ENCODE results near the gene USP17L15.
"Not testable (repeated sequence)": the region's sequence is repeated elsewhere in the genome, so short reads cannot be mapped to it uniquely, and the experiment has no call there.

The USP17L15 gene

DNA sequence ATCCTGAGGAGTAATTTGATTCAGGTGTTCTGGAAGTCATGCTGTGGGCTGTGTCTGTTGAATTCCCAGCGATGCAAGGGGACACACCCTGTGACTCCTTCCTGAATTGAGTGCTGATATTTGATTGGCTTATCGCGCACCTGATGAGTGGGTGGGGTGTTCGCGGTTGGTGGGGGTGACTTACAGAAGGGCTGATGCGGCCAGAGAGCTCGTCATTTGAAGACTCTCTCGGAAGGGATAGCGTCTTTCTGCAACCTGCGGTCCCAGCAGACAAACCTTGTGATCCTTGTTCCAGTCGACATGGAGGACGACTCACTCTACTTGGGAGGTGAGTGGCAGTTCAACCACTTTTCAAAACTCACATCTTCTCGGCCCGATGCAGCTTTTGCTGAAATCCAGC, 9.4 kb downstream of the USP17L15 start, which contains the start of gene USP17L17:
USP17L17 (plus strand) TSS at position 301 of the 400 bp plus-strand sequence; CDS start at position 301, 0 bp downstream.
- not testable (repeated sequence) for H3K9ac ChIP-seq (ENCODE audit: low read length); H3F3A ChIP-seq (ENCODE audit: insufficient read depth); H3K4me2 ChIP-seq (ENCODE audit: low read depth, low read length, poor library complexity, severe bottlenecking); H3K79me2 ChIP-seq (ENCODE audit: insufficient read depth, low read length); H3K9me2 ChIP-seq (replicated peaks; ENCODE audit: insufficient read depth, low read length); H3K27me3 ChIP-seq (ENCODE audit: low read length); H4K20me1 ChIP-seq (ENCODE audit: low read depth, low read length); H3K9me3 ChIP-seq (ENCODE audit: insufficient read depth, low read length); H3K4me3 ChIP-seq (ENCODE audit: insufficient read depth, low read length, poor library complexity, severe bottlenecking); H3K27ac ChIP-seq (ENCODE audit: low read depth, low read length); H3K36me3 ChIP-seq (ENCODE audit: low read length); H2AFZ ChIP-seq (ENCODE audit: low read depth, low read length, severe bottlenecking)

- not testable (repeated sequence) for H3K4me3 ChIP-seq (ENCODE audit: insufficient read depth, low read length, poor library complexity, severe bottlenecking); H4K20me1 ChIP-seq (ENCODE audit: low read depth, low read length); H2AFZ ChIP-seq (ENCODE audit: low read depth, low read length, severe bottlenecking); H3K9me2 ChIP-seq (replicated peaks; ENCODE audit: insufficient read depth, low read length); H3K9ac ChIP-seq (ENCODE audit: low read length); H3K27ac ChIP-seq (ENCODE audit: low read depth, low read length); H3F3A ChIP-seq (ENCODE audit: insufficient read depth); H3K36me3 ChIP-seq (ENCODE audit: low read length); H3K79me2 ChIP-seq (ENCODE audit: insufficient read depth, low read length); H3K9me3 ChIP-seq (ENCODE audit: insufficient read depth, low read length); H3K27me3 ChIP-seq (ENCODE audit: low read length); H3K4me2 ChIP-seq (ENCODE audit: low read depth, low read length, poor library complexity, severe bottlenecking)
Measured at GRCh38 chr4:9247953-9248680, 13.9 kb downstream of the USP17L15 start, which contains the start of gene USP17L18. Gene USP17L18, plus strand, starts transcription at chr4:9248630. Its CDS starts 0 bp downstream, at chr4:9248630.

DNA sequence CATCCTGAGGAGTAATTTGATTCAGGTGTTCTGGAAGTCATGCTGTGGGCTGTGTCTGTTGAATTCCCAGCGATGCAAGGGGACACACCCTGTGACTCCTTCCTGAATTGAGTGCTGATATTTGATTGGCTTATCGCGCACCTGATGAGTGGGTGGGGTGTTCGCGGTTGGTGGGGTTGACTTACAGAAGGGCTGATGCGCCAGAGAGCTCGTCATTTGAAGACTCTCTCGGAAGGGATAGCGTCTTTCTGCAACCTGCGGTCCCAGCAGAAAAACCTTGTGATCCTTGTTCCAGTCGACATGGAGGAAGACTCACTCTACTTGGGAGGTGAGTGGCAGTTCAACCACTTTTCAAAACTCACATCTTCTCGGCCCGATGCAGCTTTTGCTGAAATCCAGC, 18.9 kb downstream of the USP17L15 start, which contains the start of gene USP17L19:
USP17L19 (plus strand) TSS at position 301 of the 400 bp plus-strand sequence; CDS start at position 301, 0 bp downstream.
- H3F3A ChIP-seq (ENCODE audit: insufficient read depth); H3K9me2 ChIP-seq (replicated peaks; ENCODE audit: insufficient read depth, low read length); H3K79me2 ChIP-seq (ENCODE audit: insufficient read depth, low read length); H3K27me3 ChIP-seq (ENCODE audit: low read length); H3K9ac ChIP-seq (ENCODE audit: low read length); H2AFZ ChIP-seq (ENCODE audit: low read depth, low read length, severe bottlenecking); H3K36me3 ChIP-seq (ENCODE audit: low read length); H3K27ac ChIP-seq (ENCODE audit: low read depth, low read length); H3K4me3 ChIP-seq (ENCODE audit: insufficient read depth, low read length, poor library complexity, severe bottlenecking); H3K9me3 ChIP-seq (ENCODE audit: insufficient read depth, low read length); H3K4me2 ChIP-seq (ENCODE audit: low read depth, low read length, poor library complexity, severe bottlenecking); H4K20me1 ChIP-seq (ENCODE audit: low read depth, low read length): not testable (repeated sequence)

DNA sequence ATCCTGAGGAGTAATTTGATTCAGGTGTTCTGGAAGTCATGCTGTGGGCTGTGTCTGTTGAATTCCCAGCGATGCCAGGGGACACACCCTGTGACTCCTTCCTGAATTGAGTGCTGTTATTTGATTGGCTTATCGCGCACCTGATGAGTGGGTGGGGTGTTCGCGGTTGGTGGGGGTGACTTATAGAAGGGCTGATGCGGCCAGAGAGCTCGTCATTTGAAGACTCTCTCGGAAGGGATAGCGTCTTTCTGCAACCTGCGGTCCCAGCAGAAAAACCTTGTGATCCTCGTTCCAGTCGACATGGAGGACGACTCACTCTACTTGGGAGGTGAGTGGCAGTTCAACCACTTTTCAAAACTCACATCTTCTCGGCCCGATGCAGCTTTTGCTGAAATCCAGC, 23.6 kb downstream of the USP17L15 start, which contains the start of gene USP17L20:
USP17L20 (plus strand) TSS at position 301 of the 400 bp plus-strand sequence; CDS start at position 301, 0 bp downstream.
- H3K36me3 ChIP-seq (ENCODE audit: low read length); H3K27me3 ChIP-seq (ENCODE audit: low read length); H3F3A ChIP-seq (ENCODE audit: insufficient read depth); H4K20me1 ChIP-seq (ENCODE audit: low read depth, low read length); H2AFZ ChIP-seq (ENCODE audit: low read depth, low read length, severe bottlenecking); H3K79me2 ChIP-seq (ENCODE audit: insufficient read depth, low read length); H3K27ac ChIP-seq (ENCODE audit: low read depth, low read length); H3K4me2 ChIP-seq (ENCODE audit: low read depth, low read length, poor library complexity, severe bottlenecking); H3K4me3 ChIP-seq (ENCODE audit: insufficient read depth, low read length, poor library complexity, severe bottlenecking); H3K9me3 ChIP-seq (ENCODE audit: insufficient read depth, low read length); H3K9ac ChIP-seq (ENCODE audit: low read length); H3K9me2 ChIP-seq (replicated peaks; ENCODE audit: insufficient read depth, low read length): not testable (repeated sequence)

DNA sequence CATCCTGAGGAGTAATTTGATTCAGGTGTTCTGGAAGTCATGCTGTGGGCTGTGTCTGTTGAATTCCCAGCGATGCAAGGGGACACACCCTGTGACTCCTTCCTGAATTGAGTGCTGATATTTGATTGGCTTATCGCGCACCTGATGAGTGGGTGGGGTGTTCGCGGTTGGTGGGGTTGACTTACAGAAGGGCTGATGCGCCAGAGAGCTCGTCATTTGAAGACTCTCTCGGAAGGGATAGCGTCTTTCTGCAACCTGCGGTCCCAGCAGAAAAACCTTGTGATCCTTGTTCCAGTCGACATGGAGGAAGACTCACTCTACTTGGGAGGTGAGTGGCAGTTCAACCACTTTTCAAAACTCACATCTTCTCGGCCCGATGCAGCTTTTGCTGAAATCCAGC, 28.4 kb downstream of the USP17L15 start, which contains the start of gene USP17L21:
USP17L21 (plus strand) TSS at position 301 of the 400 bp plus-strand sequence; CDS start at position 301, 0 bp downstream.
- H3K9me2 ChIP-seq (replicated peaks; ENCODE audit: insufficient read depth, low read length); H3F3A ChIP-seq (ENCODE audit: insufficient read depth); H3K4me2 ChIP-seq (ENCODE audit: low read depth, low read length, poor library complexity, severe bottlenecking); H2AFZ ChIP-seq (ENCODE audit: low read depth, low read length, severe bottlenecking); H3K4me3 ChIP-seq (ENCODE audit: insufficient read depth, low read length, poor library complexity, severe bottlenecking); H3K27ac ChIP-seq (ENCODE audit: low read depth, low read length); H3K9ac ChIP-seq (ENCODE audit: low read length); H3K79me2 ChIP-seq (ENCODE audit: insufficient read depth, low read length); H4K20me1 ChIP-seq (ENCODE audit: low read depth, low read length); H3K36me3 ChIP-seq (ENCODE audit: low read length); H3K27me3 ChIP-seq (ENCODE audit: low read length); H3K9me3 ChIP-seq (ENCODE audit: insufficient read depth, low read length): not testable (repeated sequence)

- H4K20me1 ChIP-seq (ENCODE audit: low read depth, low read length); H3K9me3 ChIP-seq (ENCODE audit: insufficient read depth, low read length): not testable (repeated sequence)
Measured at GRCh38 chr4:9267319-9267718, 33.1 kb downstream of the USP17L15 start, which contains the start of gene USP17L22. Gene USP17L22, plus strand, starts transcription at chr4:9267619. Its CDS starts 0 bp downstream, at chr4:9267619.

GRCh38 chr4:9271719-9272118, 37.5 kb downstream of the USP17L15 start:
- not testable (repeated sequence) for H3K4me3 ChIP-seq (ENCODE audit: insufficient read depth, low read length, poor library complexity, severe bottlenecking); H4K20me1 ChIP-seq (ENCODE audit: low read depth, low read length); H3F3A ChIP-seq (ENCODE audit: insufficient read depth); H3K36me3 ChIP-seq (ENCODE audit: low read length); H3K27ac ChIP-seq (ENCODE audit: low read depth, low read length); H3K9me2 ChIP-seq (replicated peaks; ENCODE audit: insufficient read depth, low read length); H2AFZ ChIP-seq (ENCODE audit: low read depth, low read length, severe bottlenecking); H3K4me2 ChIP-seq (ENCODE audit: low read depth, low read length, poor library complexity, severe bottlenecking); H3K27me3 ChIP-seq (ENCODE audit: low read length); H3K9me3 ChIP-seq (ENCODE audit: insufficient read depth, low read length); H3K79me2 ChIP-seq (ENCODE audit: insufficient read depth, low read length); H3K9ac ChIP-seq (ENCODE audit: low read length)

More at GRCh38 chr4:9267319-9267718, 33.1 kb downstream of the USP17L15 start, which contains the start of gene USP17L22:
- not testable (repeated sequence) for H3K9me2 ChIP-seq (replicated peaks; ENCODE audit: insufficient read depth, low read length); H3K36me3 ChIP-seq (ENCODE audit: low read length); H2AFZ ChIP-seq (ENCODE audit: low read depth, low read length, severe bottlenecking); H3K4me3 ChIP-seq (ENCODE audit: insufficient read depth, low read length, poor library complexity, severe bottlenecking); H3F3A ChIP-seq (ENCODE audit: insufficient read depth); H3K4me2 ChIP-seq (ENCODE audit: low read depth, low read length, poor library complexity, severe bottlenecking); H3K9ac ChIP-seq (ENCODE audit: low read length); H3K27ac ChIP-seq (ENCODE audit: low read depth, low read length); H3K27me3 ChIP-seq (ENCODE audit: low read length); H3K79me2 ChIP-seq (ENCODE audit: insufficient read depth, low read length)

Data from SU-DHL-6 (cell line).